HUES6 (cell line): ENCODE data around the gene GK.

Experiments
- H3K27ac ChIP-seq: 2 replicates; pipeline ENCODE4 v1.7.0; 2013; ENCODE audit warnings: low read depth, mild to moderate bottlenecking, low read length, inconsistent platforms
- H3K27me3 ChIP-seq: 2 replicates; pipeline ENCODE4 v1.6.1; 2013; ENCODE audit warnings: low read length; ENCODE audit not compliant: control insufficient read depth, insufficient read depth
- H3K36me3 ChIP-seq: 2 replicates; pipeline ENCODE4 v1.6.1; 2013; ENCODE audit warnings: low read length; ENCODE audit not compliant: control insufficient read depth, insufficient read depth
- H3K4me1 ChIP-seq: 2 replicates; pipeline ENCODE4 v1.6.1; 2013; ENCODE audit warnings: low read length; ENCODE audit not compliant: control insufficient read depth, insufficient read depth
- H3K4me3 ChIP-seq: 2 replicates; pipeline ENCODE4 v1.5.1; 2013; ENCODE audit warnings: low read depth, low read length
- H3K9ac ChIP-seq: one replicate; pipeline ENCODE4 v1.6.1; 2013; ENCODE audit warnings: mild to moderate bottlenecking, low read length
- H3K9me3 ChIP-seq: 2 replicates; pipeline ENCODE4 v1.6.1; 2013; ENCODE audit warnings: low read depth, low read length; ENCODE audit not compliant: control insufficient read depth, insufficient read depth

GK gene

GRCh38 chrX:30673127-30673796 is 20.0 kb downstream of the GK start:
- Histone ChIP-seq H3K9ac (no peak overlapping the region), H3K27me3 (no peaks in the 10 kb centered on the region), H3K4me1 (no peaks in the 10 kb centered on the region; the same call in 1 of the 2 replicates), H3K27ac (no peak overlapping the region), H3K9me3 (no peaks in the 10 kb centered on the region), H3K4me3 (no peak overlapping the region), H3K36me3 (no peaks in the 10 kb centered on the region; the same call in 1 of the 2 replicates)

GRCh38 chrX:30673884-30674598 is 20.8 kb downstream of the GK start:
- H3K27me3 ChIP-seq = no peaks in the 10 kb centered on the region
- no peak overlapping the region for H3K9ac ChIP-seq
- no peaks in the 10 kb centered on the region; the same call in 1 of the 2 replicates for H3K36me3 ChIP-seq
- no peak overlapping the region for H3K4me3 ChIP-seq
- H3K9me3 ChIP-seq = no peaks in the 10 kb centered on the region
- no peaks in the 10 kb centered on the region; the same call in 1 of the 2 replicates for H3K4me1 ChIP-seq
- no peak overlapping the region for H3K27ac ChIP-seq

- Histone ChIP-seq H3K27ac (no peak overlapping the region), H3K4me3 (no peak overlapping the region), H3K9ac (no peak overlapping the region), H3K9me3 (no peaks in the 10 kb centered on the region), H3K4me1 (no peaks in the 10 kb centered on the region; the same call in 1 of the 2 replicates), H3K27me3 (no peaks in the 10 kb centered on the region), H3K36me3 (no peaks in the 10 kb centered on the region; the same call in 1 of the 2 replicates)
These were observed 21.6 kb downstream of the GK start for GRCh38 chrX:30674799-30675198.

- no peaks in the 10 kb centered on the region for H3K4me1 ChIP-seq
- no peak overlapping the region for H3K27ac ChIP-seq
- H3K9me3 ChIP-seq = no peaks in the 10 kb centered on the region
- H3K4me3 ChIP-seq = no peak overlapping the region
- H3K27me3 ChIP-seq = no peaks in the 10 kb centered on the region
- H3K36me3 ChIP-seq = no peaks in the 10 kb centered on the region
- no peak overlapping the region for H3K9ac ChIP-seq
These were observed 26.1 kb downstream of the GK start for GRCh38 chrX:30679369-30679768.

- no peaks in the 10 kb centered on the region for H3K36me3 ChIP-seq
- no peak overlapping the region for H3K27ac ChIP-seq
- no peak overlapping the region for H3K9ac ChIP-seq
- H3K4me1 ChIP-seq = no peaks in the 10 kb centered on the region
- H3K4me3 ChIP-seq = no peak overlapping the region
- no peaks in the 10 kb centered on the region for H3K27me3 ChIP-seq
- H3K9me3 ChIP-seq = no peaks in the 10 kb centered on the region
These were observed 27.4 kb downstream of the GK start for GRCh38 chrX:30680618-30681017.

- Histone ChIP-seq H3K9ac (no peak overlapping the region), H3K4me3 (no peak overlapping the region), H3K27me3 (no peaks in the 10 kb centered on the region), H3K27ac (no peak overlapping the region), H3K4me1 (peaks cover 22% of the 10 kb centered on the region), H3K36me3 (no peaks in the 10 kb centered on the region), H3K9me3 (no peaks in the 10 kb centered on the region)
These were observed 35.4 kb downstream of the GK start for GRCh38 chrX:30688641-30689040.

- H3K9ac ChIP-seq = no peak overlapping the region
- H3K4me3 ChIP-seq = no peak overlapping the region
- H3K4me1 ChIP-seq = peaks cover 22% of the 10 kb centered on the region
- H3K9me3 ChIP-seq = no peaks in the 10 kb centered on the region
- H3K27ac ChIP-seq = no peak overlapping the region
- H3K27me3 ChIP-seq = no peaks in the 10 kb centered on the region
- H3K36me3 ChIP-seq = no peaks in the 10 kb centered on the region
These were observed 35.9 kb downstream of the GK start for GRCh38 chrX:30689116-30689515.

GRCh38 chrX:30690330-30690729 is 37.1 kb downstream of the GK start:
- H3K4me3 ChIP-seq = no peak overlapping the region
- peaks cover 26% of the 10 kb centered on the region for H3K4me1 ChIP-seq
- H3K36me3 ChIP-seq = peaks cover 3% of the 10 kb centered on the region; the same call in 1 of the 2 replicates
- H3K27ac ChIP-seq = peak overlapping the region; percentile 19; the same call in 1 of the 2 replicates
- no peak overlapping the region for H3K9ac ChIP-seq
- H3K27me3 ChIP-seq = no peaks in the 10 kb centered on the region
- no peaks in the 10 kb centered on the region for H3K9me3 ChIP-seq

- H3K27ac ChIP-seq = no peak overlapping the region
- H3K36me3 ChIP-seq = peaks cover 3% of the 10 kb centered on the region; the same call in 1 of the 2 replicates
- H3K27me3 ChIP-seq = no peaks in the 10 kb centered on the region
- H3K4me1 ChIP-seq = peaks cover 21% of the 10 kb centered on the region
- no peak overlapping the region for H3K4me3 ChIP-seq
- no peak overlapping the region for H3K9ac ChIP-seq
- H3K9me3 ChIP-seq = no peaks in the 10 kb centered on the region
These were observed 40.9 kb downstream of the GK start for GRCh38 chrX:30693999-30694650.

GRCh38 chrX:30702736-30703135 is 49.5 kb downstream of the GK start:
- Histone ChIP-seq H3K27ac (no peak overlapping the region), H3K9me3 (no peaks in the 10 kb centered on the region), H3K9ac (no peak overlapping the region), H3K4me3 (no peak overlapping the region), H3K36me3 (no peaks in the 10 kb centered on the region), H3K27me3 (no peaks in the 10 kb centered on the region), H3K4me1 (no peaks in the 10 kb centered on the region)

GRCh38 chrX:30706216-30706775 is 53.1 kb downstream of the GK start:
- Histone ChIP-seq H3K9me3 (no peaks in the 10 kb centered on the region), H3K27me3 (no peaks in the 10 kb centered on the region), H3K27ac (no peak overlapping the region), H3K4me1 (no peaks in the 10 kb centered on the region), H3K36me3 (no peaks in the 10 kb centered on the region), H3K9ac (no peak overlapping the region), H3K4me3 (no peak overlapping the region)
